SKM-1 treated with dmso at 0.1 percent for 144 hours (cell line): Measurements from ENCODE around the gene MGAT4A.
"Not testable (repeated sequence)": the region's sequence is repeated elsewhere in the genome, so short reads cannot be mapped to it uniquely, and the experiment has no call there.

ENCODE experiments used
- DNase-seq: peaks from one replicate; lab custom pipeline; 2025; ENCODE audit not compliant: unreplicated experiment; lab: John Stamatoyannopoulos, UW

The MGAT4A gene

GRCh38 chr2:98759827-98760625 is 29.1 kb upstream of the MGAT4A start:
- peak; percentile 62 for DNase-seq

GRCh38 chr2:98759338-98759737 is 28.4 kb upstream of the MGAT4A start:
- DNase-seq: peak; percentile 39

DNA sequence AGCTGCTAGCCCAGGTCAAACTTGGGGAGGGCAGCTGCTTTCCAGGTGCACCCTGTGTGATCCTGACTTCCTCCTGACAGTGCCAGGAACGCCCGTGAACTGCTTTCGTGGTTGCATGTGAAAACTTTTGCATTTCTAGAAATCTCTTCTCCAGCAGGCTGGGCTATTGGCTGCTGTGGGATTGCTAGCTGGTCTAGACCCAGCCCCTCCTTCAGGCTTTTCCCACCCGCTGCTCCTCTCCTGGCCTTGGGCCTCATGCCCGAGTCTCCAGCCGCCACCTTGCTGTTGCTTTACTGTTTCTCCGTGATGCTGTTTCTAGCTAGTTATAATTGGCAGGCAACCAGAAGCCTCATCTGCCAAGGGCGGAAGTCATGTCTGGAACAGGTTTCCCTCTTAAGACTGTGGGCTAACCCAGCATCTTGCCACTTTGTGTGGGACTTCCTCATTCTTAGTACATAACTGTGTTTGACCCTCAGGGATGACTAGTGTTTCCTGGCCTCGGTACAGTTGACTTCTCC is 27.0 kb upstream of the MGAT4A start:
- DNase-seq: peak; percentile 96

GRCh38 chr2:98753801-98754200 is 22.9 kb upstream of the MGAT4A start:
- DNase-seq: no peak

GRCh38 chr2:98752711-98753110 is 21.8 kb upstream of the MGAT4A start:
- not testable (repeated sequence) for DNase-seq

DNA sequence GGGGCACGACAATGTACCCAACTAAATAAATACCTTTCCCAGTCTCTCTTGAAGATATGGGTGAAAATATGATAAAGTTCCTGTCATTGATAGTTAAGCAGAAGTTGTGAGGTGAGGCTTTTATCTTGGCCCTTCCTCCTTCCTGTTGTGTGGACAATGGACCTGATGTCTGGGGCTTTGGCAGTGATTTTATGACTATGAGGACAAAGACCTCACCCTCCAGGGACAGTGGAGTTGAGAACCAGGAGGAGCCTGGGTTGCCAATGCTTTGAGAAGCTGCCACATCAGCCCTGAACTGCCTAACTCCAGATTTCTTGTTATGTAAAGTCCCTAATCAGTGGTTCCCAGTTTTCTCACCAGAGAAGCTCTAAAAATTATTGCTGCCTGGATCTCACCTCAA is 20.8 kb upstream of the MGAT4A start:
- no peak for DNase-seq

GRCh38 chr2:98750593-98751282 is 19.8 kb upstream of the MGAT4A start:
- DNase-seq: no peak

DNA sequence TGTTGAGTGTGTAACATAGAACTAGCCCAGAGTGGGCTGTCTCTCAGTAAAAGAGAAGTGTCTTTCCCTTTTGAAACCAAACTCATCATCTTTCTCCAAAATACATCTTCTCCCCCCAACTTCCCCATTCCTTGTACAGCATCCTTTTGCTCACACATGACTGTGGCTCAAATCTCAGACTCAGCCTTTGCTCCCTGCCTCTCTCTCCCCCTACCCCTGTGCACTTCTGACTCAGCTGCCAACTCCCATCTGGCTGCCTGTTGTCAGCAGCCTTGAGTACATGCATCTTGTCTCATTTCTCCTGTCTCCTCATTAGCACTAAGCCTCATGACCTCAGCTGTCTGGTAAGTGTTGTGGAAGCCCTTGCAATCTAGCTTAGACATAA is 18.1 kb upstream of the MGAT4A start:
- peak; percentile 90 for DNase-seq

- no peak for DNase-seq
These were observed 17.5 kb upstream of the MGAT4A start for GRCh38 chr2:98748292-98749065.

DNA sequence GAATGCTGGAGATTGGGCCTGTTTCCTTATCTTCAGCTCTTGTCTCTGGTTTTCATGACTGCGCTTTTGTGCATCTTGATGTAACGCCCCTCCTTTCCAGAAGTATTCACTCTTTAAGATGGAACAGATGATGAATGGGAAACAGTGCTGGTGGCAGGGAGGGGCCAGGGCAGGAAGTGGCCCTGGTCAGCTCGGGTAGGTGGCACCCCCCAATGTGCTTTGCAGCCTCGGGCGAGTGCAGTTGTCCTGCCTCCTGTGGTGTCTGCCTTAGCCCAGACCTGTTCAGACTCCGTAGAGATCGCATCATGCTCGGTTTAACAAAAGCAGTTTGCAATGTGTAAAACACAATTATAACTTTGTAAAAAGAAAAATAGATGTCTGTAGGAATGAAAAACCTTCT is 17.0 kb upstream of the MGAT4A start:
- no peak for DNase-seq

DNA sequence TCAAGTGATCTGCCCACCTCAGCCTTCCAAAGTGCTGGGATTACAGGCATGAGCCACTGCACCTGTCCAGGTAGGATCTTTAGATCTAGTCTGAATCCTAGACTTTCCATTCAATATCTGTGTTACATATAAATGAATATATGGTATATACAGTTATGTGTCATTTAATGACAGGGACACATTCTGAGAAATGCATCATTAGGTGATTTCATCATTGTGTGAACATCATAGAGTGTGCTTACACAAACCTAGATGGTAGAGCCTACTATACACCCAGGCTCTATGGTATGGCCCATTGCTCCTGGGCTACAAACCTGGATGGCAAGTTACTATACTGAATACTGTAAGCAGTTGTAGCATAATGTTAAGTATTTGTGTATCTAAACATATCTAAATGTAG is 15.5 kb upstream of the MGAT4A start:
- no peak for DNase-seq

GRCh38 chr2:98744595-98744994 is 13.7 kb upstream of the MGAT4A start:
- no peak for DNase-seq

DNA sequence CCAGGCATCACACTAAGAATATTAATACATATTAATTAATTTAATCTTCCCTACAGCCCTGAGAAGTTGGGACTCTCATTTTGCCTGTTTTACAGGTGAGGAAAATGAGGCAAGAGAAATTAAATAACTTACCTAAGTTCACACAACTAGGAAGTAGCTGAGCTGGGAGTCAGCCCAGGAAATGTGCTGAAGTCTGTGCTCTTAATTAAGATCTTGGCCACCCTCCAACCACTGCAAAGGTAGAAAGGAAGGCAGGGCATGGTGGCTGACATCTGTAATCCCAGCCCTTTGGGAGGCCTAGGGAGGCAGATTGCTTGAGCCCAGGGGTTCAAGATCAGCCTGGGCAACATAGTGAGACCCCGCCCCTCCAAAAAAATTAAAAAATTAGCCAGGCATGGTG is 12.9 kb upstream of the MGAT4A start:
- no peak for DNase-seq

DNA sequence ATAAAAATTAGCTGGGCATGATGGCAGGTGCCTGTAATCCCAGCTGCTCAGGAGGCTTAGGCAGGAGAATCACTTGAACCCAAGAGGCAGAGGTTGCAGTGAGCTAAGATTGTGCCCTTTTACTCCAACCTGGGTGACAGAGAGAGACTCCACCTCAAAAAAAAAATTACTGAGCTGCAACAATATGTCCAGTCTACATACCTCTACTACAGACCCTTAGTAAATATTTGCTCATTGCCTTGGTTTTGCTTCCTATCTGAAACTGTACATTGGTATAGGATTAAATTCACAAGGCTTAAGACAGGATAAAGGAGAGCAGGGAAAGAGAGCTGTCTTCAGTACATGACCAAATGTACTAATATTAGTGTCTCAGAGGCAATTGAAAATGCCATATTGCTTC is 8.1 kb upstream of the MGAT4A start:
- no peak for DNase-seq

GRCh38 chr2:98738304-98738703 is 7.4 kb upstream of the MGAT4A start:
- DNase-seq: no peak

DNA sequence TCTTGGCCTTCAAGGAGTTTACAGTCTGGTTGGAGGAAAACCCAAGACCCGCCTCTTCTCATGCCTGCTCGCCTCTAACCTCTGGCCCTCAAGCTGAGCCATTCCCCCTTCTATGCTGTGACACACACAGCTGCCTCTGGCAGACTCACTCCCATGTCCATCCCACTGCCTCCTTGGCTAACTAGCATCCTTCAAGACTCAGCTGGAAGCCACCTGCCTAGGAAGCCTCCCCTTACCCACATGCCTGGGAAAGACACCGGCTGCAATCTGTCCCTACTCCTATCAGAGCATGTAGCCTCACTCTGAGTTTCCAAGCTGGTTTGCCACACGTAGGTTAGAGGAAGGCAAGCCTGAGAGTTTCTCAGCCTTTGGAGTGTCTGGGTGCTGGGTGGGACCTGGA is 6.9 kb upstream of the MGAT4A start:
- no peak for DNase-seq

DNA sequence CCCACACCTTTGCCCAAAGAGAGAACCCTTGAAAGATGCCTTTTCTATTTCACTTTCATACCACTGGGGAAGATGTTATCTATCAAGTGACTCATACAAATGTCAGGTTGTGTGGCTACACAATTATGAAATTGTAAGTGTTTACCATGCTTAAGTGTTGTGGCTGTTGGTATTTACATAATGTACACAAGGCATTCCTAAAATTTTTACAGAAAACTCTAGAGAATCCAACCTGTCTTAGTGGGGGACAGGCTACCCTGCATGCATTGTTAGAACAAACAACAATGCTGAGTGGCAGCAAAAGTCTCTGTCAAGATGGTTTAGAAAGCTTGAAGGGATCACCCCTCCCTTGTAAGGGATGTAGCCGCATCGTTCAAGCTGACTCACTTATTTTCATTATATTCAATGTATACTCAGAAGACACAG is 5.5 kb upstream of the MGAT4A start:
- DNase-seq: no peak

DNA sequence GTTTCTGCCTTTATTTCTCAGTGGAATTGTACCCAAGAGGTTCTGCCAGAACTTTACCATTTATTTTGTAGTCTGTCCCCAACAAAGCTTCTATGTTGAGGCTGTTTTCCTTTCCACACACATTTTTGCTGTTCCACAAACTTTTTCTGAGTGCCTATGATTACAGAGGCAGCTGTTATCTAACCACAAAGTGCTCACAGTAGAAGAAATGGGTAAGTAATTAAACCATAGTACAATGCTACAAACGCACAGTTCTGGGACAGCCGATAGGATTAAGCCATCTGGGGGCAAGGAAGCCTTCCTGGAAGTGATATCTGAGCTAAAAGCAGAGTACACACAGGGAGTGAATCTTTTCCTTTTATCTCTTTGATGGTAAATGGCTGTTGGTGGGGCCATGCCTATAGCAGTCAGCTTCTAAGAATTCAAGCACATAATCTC is 3.9 kb upstream of the MGAT4A start:
- DNase-seq: no peak

- DNase-seq: no peak
These were observed 3.2 kb upstream of the MGAT4A start for GRCh38 chr2:98734162-98734561.

DNA sequence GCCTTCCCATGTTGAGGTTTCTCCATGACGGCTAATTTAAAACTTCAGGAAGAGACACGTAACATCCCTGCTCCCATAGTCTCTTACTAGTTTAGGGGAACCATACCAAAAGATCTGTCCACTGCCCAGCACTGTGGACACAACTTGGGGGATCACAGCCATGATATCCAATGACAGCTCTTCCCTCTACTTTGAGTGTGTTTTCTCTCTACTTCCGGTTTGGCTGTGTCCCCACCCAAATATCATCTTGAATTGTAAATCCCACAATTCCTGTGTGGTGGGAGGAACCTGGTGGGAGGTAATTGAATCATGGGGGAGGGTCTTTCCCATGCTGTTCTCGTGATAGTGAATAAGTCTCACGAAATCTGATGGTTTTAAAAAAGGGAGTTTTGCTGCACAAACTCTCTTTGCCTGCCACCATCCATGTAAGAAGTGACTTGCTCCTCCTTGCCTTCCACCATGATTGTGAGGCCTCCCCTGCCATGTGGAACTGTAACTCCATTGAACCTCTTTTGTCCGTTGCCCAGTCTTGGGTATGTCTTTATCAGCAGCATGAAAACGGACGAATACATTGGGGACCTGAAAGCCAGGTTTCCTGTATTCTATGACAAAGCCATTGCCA is 1.6 kb upstream of the MGAT4A start:
- DNase-seq: no peak

GRCh38 chr2:98731894-98732349 is 990 bp upstream of the MGAT4A start:
- no peak for DNase-seq
